ENCODE data around the gene PHF12.

The PHF12 gene

DNA sequence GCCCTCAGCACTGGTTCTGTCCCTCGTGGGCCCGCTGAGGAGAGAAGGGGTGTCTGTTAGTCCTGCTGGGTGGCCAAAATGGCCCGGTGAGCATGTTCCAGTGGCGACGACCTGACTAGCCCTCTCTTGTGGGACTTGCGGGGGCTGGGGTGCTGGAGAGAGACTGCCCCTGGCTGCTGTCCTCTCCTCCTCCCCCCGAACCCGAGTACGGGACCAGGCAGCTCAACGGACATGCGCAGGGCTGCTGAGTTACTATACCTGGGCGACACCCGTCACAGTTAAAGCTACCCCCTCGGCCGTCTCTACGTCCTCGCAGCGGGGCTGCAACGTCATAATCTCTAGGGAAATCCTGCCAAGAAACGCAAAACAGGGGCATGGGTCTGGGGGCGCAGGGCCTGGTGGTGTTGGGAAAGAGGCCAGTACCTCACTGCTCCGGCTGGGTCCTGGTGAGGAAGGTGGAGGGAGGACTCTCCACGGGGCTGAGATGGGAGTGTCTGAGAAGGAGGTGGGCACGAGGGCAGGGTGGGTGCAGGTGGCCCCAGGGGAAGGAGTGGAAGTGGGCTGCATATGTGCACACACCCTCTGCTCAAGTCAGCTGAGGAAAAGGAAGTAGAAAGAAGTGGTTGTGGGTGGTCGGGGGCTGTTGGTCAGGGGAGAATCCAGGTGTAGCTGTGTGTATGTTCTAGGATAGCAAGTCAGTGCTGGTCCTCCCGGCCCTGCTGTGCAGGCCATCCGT, 67.2 kb downstream of the PHF12 start:
- H3K9ac ChIP-seq (ENCODE audit: low read depth, low read length), result no peak overlapping the region
- H3K4me2 ChIP-seq (ENCODE audit: insufficient read depth, low read length), result no peak overlapping the region
- H3K36me3 ChIP-seq (ENCODE audit: insufficient read depth, low read length), result peaks cover 19% of the 10 kb centered on the region
- H3K4me3 ChIP-seq (ENCODE audit: low read depth in 1 of 2, low read length in 2 of 2), result no peak overlapping the region
- no peak overlapping the region for H2AFZ ChIP-seq (ENCODE audit: low read depth, low read length)
- no peak overlapping the region for H3K27ac ChIP-seq (ENCODE audit: low read length)
- H4K20me1 ChIP-seq (ENCODE audit: insufficient read depth, low read length), result no peaks in the 10 kb centered on the region
- H3K4me1 ChIP-seq (ENCODE audit: insufficient read depth, low read length), result no peaks in the 10 kb centered on the region
- no peaks in the 10 kb centered on the region for H3K79me2 ChIP-seq (ENCODE audit: insufficient read depth, low read length)
- DNase-seq (no peak), ATAC-seq (ENCODE audit: insufficient read depth, low read depth) (no peak)
- no peaks in the 10 kb centered on the region for H3K9me3 ChIP-seq (ENCODE audit: insufficient read depth, low read length, severe bottlenecking)
- TF ChIP-seq, protein P1, sequence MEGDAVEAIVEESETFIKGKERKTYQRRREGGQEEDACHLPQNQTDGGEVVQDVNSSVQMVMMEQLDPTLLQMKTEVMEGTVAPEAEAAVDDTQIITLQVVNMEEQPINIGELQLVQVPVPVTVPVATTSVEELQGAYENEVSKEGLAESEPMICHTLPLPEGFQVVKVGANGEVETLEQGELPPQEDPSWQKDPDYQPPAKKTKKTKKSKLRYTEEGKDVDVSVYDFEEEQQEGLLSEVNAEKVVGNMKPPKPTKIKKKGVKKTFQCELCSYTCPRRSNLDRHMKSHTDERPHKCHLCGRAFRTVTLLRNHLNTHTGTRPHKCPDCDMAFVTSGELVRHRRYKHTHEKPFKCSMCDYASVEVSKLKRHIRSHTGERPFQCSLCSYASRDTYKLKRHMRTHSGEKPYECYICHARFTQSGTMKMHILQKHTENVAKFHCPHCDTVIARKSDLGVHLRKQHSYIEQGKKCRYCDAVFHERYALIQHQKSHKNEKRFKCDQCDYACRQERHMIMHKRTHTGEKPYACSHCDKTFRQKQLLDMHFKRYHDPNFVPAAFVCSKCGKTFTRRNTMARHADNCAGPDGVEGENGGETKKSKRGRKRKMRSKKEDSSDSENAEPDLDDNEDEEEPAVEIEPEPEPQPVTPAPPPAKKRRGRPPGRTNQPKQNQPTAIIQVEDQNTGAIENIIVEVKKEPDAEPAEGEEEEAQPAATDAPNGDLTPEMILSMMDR (IDR thresholded peaks at IDR 0.05; ENCODE audit: borderline replicate concordance, extremely low read depth, low read length, poor library complexity, severe bottlenecking), result no peak
- TF ChIP-seq EZH2 (IDR thresholded peaks at IDR 0.05; ENCODE audit: borderline replicate concordance, low read depth, low read length, severe bottlenecking), result no peak
- no peaks in the 10 kb centered on the region for H3K27me3 ChIP-seq (ENCODE audit: insufficient read depth, low read length, poor library complexity)

DNA sequence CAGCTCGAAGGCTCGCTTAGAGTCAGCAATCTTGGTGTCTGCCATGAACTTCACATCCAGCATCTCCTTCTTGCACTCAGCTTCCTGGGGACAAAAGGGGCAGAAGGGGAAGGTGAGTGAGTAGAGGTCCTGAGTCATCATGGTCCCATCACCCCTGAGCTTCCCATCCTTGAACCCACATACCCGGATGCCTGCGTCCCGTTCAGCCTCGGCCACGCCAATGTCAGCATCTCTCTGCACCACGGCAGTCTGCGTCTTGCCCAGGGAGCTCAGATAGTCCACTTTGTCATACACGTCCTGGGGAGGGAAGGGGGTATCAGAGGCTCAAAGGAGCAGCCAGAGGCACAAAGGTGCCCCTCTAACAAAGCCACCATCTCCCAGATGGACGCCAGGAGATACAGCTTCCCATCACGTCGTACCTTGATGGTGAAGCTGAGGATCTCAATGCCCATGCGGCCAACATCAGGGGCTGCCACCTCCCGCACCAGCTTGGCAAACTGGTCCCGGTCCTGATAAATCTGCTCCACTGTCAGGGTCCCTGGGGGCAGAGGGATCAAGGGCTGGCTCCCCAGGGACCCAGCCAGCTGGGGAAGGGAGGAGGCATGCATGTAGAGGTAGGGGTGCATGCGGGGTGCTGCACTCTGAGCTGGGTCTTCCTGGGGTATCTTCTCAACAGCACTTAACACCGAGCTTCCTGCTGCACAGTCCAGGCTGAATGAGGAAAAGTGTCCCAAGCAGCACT, 69.0 kb downstream of the PHF12 start:
- H3K79me2 ChIP-seq (ENCODE audit: insufficient read depth, low read length), result no peaks in the 10 kb centered on the region
- no peak for ATAC-seq (ENCODE audit: insufficient read depth, low read depth)
- H3K27ac ChIP-seq (ENCODE audit: low read length), result no peak overlapping the region
- H2AFZ ChIP-seq (ENCODE audit: low read depth, low read length), result no peak overlapping the region
- no peaks in the 10 kb centered on the region for H3K27me3 ChIP-seq (ENCODE audit: insufficient read depth, low read length, poor library complexity)
- no peak overlapping the region for H3K9ac ChIP-seq (ENCODE audit: low read depth, low read length)
- no peaks in the 10 kb centered on the region for H3K9me3 ChIP-seq (ENCODE audit: insufficient read depth, low read length, severe bottlenecking)
- no peak overlapping the region for H3K4me3 ChIP-seq (ENCODE audit: low read depth in 1 of 2, low read length in 2 of 2)
- no peaks in the 10 kb centered on the region for H3K4me1 ChIP-seq (ENCODE audit: insufficient read depth, low read length)
- peaks cover 19% of the 10 kb centered on the region for H3K36me3 ChIP-seq (ENCODE audit: insufficient read depth, low read length)
- no peaks in the 10 kb centered on the region for H4K20me1 ChIP-seq (ENCODE audit: insufficient read depth, low read length)
- no peak for DNase-seq
- no peak overlapping the region for H3K4me2 ChIP-seq (ENCODE audit: insufficient read depth, low read length)
- no peak for TF ChIP-seq EZH2 (IDR thresholded peaks at IDR 0.05; ENCODE audit: borderline replicate concordance, low read depth, low read length, severe bottlenecking)
- TF ChIP-seq, protein P1 (IDR thresholded peaks at IDR 0.05; ENCODE audit: borderline replicate concordance, extremely low read depth, low read length, poor library complexity, severe bottlenecking), result no peak

DNA sequence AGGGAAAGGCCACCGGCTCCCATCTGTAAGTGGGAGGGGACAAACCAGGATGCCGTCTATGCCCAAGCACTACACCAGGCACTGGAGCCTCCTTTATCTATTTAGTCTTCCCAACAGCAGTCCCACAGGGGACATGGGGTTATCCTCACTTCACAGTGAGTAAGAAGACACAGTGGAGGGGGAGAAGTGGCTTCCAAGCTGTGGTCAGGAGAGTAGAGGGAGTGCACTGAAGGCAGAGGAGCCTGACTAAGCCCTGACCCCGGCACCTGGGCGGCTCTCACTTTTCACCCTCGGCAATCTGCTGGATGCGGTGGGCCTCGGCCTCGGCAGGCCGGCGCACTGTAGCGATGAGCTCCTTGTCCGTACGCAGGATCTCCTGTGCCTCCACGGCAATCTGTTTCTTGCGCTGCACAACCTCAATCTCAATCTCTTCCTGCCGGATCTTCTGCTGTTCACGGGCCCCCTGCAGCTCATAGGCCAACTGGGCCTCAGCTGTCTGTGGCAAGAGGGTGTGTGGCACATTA, 69.7 kb downstream of the PHF12 start:
- TF ChIP-seq, protein P1 (IDR thresholded peaks at IDR 0.05; ENCODE audit: borderline replicate concordance, extremely low read depth, low read length, poor library complexity, severe bottlenecking), result no peak
- no peak for TF ChIP-seq EZH2 (IDR thresholded peaks at IDR 0.05; ENCODE audit: borderline replicate concordance, low read depth, low read length, severe bottlenecking)
- Histone ChIP-seq H2AFZ (ENCODE audit: low read depth, low read length) (no peak overlapping the region), H3K9me3 (ENCODE audit: insufficient read depth, low read length, severe bottlenecking) (no peaks in the 10 kb centered on the region), H3K9ac (ENCODE audit: low read depth, low read length) (no peak overlapping the region), H3K79me2 (ENCODE audit: insufficient read depth, low read length) (no peaks in the 10 kb centered on the region), H3K27me3 (ENCODE audit: insufficient read depth, low read length, poor library complexity) (no peaks in the 10 kb centered on the region), H3K4me1 (ENCODE audit: insufficient read depth, low read length) (no peaks in the 10 kb centered on the region), H3K27ac (ENCODE audit: low read length) (no peak overlapping the region), H3K4me3 (ENCODE audit: low read depth in 1 of 2, low read length in 2 of 2) (no peak overlapping the region), H4K20me1 (ENCODE audit: insufficient read depth, low read length) (no peaks in the 10 kb centered on the region), H3K36me3 (ENCODE audit: insufficient read depth, low read length) (peaks cover 19% of the 10 kb centered on the region), H3K4me2 (ENCODE audit: insufficient read depth, low read length) (no peak overlapping the region)
- DNase-seq, result no peak
- no peak for ATAC-seq (ENCODE audit: insufficient read depth, low read depth)

Data from DND-41 (cell line).